BJ (cell line): ENCODE data around the gene SUB1. TPM values are rescaled to one million over a fixed set of nuclear protein-coding genes. Genes with fewer than 3 reads are reported as not detected.

Experiments
- CTCF ChIA-PET: fragments of 350-600 bp; formaldehyde crosslinking; extraction: SDS; loops from one replicate; lab custom pipeline; 2021; ENCODE audit warnings: antibody characterized with exemption, inconsistent platforms; lab: Yijun Ruan, JAX
- POLR2A ChIA-PET: fragments of 300-600 bp; sonication (Branson Sonifier 250); formaldehyde crosslinking; extraction: SDS; loops from one replicate; lab custom pipeline; 2021; ENCODE audit warnings: antibody characterized with exemption; lab: Charles Lee
- DNase-seq: peaks from one replicate; pipeline ENCODE4 v3.0.0-alpha.2; 2011; ENCODE audit warnings: low read depth
- H3K27me3 ChIP-seq: 2 replicates; pipeline ENCODE4 v1.6.0; 2011; ENCODE audit warnings: low read length; ENCODE audit not compliant: control insufficient read depth, insufficient read depth
- H3K36me3 ChIP-seq: 2 replicates; pipeline ENCODE4 v1.5.1; 2011; ENCODE audit warnings: low read length; ENCODE audit not compliant: control insufficient read depth, insufficient read depth
- H3K4me3 ChIP-seq: 2 replicates; pipeline ENCODE4 v1.5.1; 2011; ENCODE audit warnings: low read depth, mild to moderate bottlenecking, control low read depth, low read length
- polyA plus RNA-seq: library from polyadenylated mRNA; depleted of rRNA; stranded (reverse); fragments of >200 nt; gene quantifications from 2 replicates; pipeline ENCODE4 v1.2.3, GENCODE V29; 2011
- TF ChIP-seq, protein P1 (sequence below): IDR thresholded peaks from 2 replicates; pipeline ENCODE4 v1.5.1; 2011; ENCODE audit warnings: low read depth, mild to moderate bottlenecking, control low read depth, inconsistent platforms, low read length, moderate library complexity; ENCODE audit not compliant: insufficient read depth

SUB1 gene
- polyA plus RNA-seq, 1 experiment, result 46.8 TPM

DNA sequence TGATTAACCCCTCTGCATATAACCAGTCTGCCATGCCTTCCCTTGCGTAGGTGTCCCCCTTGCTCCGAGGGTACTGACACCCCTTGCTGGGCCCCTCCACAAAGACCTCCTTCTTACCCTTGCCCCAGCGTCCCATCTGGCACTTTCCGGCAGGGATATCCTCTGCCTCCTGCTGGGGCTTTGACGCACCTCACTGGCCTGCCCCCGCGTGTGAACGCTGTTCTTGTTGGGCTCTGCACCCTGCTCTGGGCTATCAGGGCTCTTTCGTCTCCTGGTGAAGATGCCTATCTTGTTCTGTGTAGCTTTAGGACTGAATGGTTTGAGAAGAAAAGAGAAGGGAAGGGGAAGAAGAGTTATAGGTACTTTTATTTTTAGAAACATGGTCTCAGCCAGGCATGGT is 53.0 kb downstream of the SUB1 start:
- ChIA-PET POLR2A (no interaction called here), CTCF (no interaction called here)
- Histone ChIP-seq H3K27me3 (no peaks in the 10 kb centered on the region), H3K36me3 (no peaks in the 10 kb centered on the region), H3K4me3 (no peak overlapping the region)
- no peak for DNase-seq
- TF ChIP-seq, protein P1, sequence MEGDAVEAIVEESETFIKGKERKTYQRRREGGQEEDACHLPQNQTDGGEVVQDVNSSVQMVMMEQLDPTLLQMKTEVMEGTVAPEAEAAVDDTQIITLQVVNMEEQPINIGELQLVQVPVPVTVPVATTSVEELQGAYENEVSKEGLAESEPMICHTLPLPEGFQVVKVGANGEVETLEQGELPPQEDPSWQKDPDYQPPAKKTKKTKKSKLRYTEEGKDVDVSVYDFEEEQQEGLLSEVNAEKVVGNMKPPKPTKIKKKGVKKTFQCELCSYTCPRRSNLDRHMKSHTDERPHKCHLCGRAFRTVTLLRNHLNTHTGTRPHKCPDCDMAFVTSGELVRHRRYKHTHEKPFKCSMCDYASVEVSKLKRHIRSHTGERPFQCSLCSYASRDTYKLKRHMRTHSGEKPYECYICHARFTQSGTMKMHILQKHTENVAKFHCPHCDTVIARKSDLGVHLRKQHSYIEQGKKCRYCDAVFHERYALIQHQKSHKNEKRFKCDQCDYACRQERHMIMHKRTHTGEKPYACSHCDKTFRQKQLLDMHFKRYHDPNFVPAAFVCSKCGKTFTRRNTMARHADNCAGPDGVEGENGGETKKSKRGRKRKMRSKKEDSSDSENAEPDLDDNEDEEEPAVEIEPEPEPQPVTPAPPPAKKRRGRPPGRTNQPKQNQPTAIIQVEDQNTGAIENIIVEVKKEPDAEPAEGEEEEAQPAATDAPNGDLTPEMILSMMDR, result no peak

DNA sequence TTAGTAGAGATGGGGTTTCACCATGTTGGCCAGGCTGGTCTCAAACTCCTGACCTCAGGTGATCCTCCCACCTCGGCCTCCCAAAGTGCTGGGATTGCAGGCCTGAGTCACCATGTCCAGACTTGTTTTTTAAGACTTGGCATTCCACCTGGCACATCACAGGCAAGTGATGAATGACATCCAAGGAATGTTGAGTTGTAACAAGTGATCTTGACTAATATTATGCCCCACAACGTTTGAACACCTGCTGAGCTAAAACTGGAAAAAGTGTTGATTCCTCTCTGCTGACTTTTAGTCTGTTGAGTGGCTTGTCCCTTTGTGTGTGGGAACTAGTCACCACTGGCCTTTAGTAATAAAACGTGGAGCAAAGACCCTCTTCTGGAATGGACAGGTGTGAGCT is 54.6 kb downstream of the SUB1 start:
- no peak for DNase-seq
- Histone ChIP-seq H3K36me3 (no peaks in the 10 kb centered on the region), H3K27me3 (no peaks in the 10 kb centered on the region), H3K4me3 (no peak overlapping the region)
- ChIA-PET CTCF (no interaction called here), POLR2A (no interaction called here)
- TF ChIP-seq, protein P1, result no peak

DNA sequence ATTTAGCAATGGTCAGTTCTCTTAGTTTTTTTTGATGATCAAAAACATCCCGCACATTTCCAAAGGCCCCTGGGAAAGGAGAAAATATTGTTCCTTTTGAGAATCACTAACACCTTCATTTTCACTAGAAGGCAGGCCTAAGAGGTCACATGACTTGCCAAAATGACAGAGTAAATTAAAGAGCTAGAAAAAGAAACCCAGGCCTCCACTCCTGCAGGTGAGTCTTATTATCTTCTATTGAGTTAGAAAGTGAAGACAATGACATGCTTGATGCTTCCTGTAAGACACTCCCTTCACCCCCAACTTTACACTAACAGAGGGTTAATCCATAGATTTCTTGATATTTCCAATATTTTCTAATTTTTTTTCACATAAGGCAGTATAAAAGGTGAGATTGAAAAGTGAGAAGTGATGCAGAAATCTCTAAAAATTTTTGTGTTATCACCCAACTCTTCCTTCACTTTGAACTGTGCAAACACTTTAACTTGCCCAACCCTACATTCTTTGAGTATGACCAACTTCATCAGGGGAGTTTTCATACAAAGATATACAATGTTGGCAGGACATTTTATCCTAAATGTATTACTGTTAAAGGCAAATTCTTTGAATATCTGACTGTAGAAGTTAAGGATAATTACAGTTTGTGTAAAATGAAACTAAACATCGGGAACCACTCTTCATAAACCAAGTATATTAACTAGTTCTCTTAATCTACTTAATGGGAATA is 57.1 kb downstream of the SUB1 start:
- CTCF ChIA-PET, result interaction anchor here (0.9 kb wide), 1 partner anchor 169 kb away, joined by 3 read pairs; no protein-coding TSS in a partner anchor
- TF ChIP-seq, protein P1, result no peak
- no peak for DNase-seq
- POLR2A ChIA-PET, result no interaction called here
- no peak overlapping the region for H3K4me3 ChIP-seq
- H3K27me3 ChIP-seq, result no peaks in the 10 kb centered on the region
- H3K36me3 ChIP-seq, result no peaks in the 10 kb centered on the region

DNA sequence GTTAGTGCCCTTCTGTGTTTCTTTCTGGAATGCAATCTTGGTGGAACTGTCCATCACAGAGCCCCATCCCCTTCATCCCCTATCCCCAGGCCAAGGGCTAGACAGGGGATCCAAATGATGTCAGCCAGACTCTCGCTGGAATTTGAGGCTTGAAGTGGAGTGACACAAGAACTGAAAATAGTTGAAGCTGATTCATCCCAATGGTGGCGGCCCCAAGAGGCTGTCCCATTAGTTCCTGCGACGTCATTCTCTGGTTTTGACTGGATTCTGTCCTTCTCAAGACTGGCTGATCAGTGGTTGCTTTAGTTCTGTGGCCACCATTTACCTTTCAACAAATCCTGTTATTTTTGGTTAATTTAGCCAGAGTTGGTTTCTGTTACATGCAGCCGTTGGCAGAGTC is 59.9 kb downstream of the SUB1 start:
- POLR2A ChIA-PET, result no interaction called here
- no peak for DNase-seq
- Histone ChIP-seq H3K36me3 (no peaks in the 10 kb centered on the region), H3K4me3 (no peak overlapping the region), H3K27me3 (no peaks in the 10 kb centered on the region)
- CTCF ChIA-PET, result no interaction called here
- TF ChIP-seq, protein P1, result no peak

DNA sequence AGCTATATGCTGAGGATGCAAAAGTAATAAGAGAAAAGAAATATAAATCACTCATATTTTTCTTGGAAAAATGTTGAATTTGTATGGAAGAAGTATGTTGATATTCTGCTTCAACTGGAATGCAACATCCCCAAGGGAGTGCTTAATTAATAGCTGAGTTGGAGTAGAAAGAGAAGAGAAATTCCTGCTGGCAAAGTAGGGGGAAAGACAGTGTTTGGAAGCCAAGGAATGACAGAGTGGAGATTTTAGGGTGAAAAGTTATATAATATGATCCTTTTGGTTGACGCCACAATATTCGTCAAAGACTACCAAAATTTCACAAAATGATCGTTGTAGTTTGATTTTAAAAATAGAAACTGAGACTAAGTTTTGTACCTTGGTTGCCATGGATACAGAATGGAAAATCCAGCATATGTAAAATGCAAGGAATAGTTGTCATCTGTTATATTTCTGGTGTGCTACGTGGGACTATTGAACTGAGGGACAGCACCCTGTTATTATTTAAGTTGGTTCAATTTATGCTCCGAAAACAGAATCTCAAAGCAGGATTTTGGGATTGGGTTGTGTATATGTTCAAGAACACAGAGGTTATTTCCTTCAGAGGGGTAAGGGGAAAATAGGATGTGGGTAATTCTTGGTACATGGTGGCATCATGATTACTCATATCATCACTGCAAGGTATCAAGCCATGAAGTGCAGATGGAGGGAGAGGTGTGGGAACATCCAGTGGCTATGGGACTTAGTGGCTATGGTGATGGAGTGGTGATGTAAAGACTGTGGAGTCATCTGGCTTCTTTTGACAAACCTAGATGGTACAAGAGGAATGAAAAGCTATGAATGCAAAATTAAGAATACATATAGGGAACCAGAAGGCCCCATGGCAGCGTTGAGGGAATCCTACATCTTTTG is 61.0 kb downstream of the SUB1 start:
- Histone ChIP-seq H3K36me3 (no peaks in the 10 kb centered on the region), H3K27me3 (no peaks in the 10 kb centered on the region), H3K4me3 (no peak overlapping the region)
- DNase-seq, result no peak
- POLR2A ChIA-PET, result no interaction called here
- CTCF ChIA-PET, result interaction anchor here (0.6 kb wide), 1 partner anchor 32 kb away, joined by 3 read pairs; no protein-coding TSS in a partner anchor
- TF ChIP-seq, protein P1, result no peak
